BE2C (cell line): ENCODE results near the gene SPATS2.
"Not testable (repeated sequence)": the region's sequence is repeated elsewhere in the genome, so short reads cannot be mapped to it uniquely, and the experiment has no call there.

Experiments
- DNase-seq: peaks from one replicate; pipeline ENCODE4 v3.0.0-alpha.2; 2020
- H3K27me3 ChIP-seq: fragments of 250-450 bp; sonication (Bioruptor Pico); 2 replicates; pipeline ENCODE4 v1.5.1; 2020; ENCODE audit warnings: mild to moderate bottlenecking
- H3K36me3 ChIP-seq: fragments of 250-450 bp; sonication (Bioruptor Pico); 2 replicates; pipeline ENCODE4 v1.5.1; 2020; ENCODE audit warnings: mild to moderate bottlenecking
- H3K4me1 ChIP-seq: fragments of 250-450 bp; sonication (Bioruptor Pico); 2 replicates; pipeline ENCODE4 v1.5.1; 2020
- H3K4me3 ChIP-seq: 2 replicates; pipeline ENCODE4 v1.5.1; 2011; ENCODE audit warnings: low read depth, low read length
- H3K9me3 ChIP-seq: fragments of 250-450 bp; sonication (Bioruptor Pico); 2 replicates; pipeline ENCODE4 v1.5.1; 2020
- TF ChIP-seq, protein P1 (sequence below): IDR thresholded peaks from 2 replicates; pipeline ENCODE4 v1.5.1; 2012; ENCODE audit warnings: mild to moderate bottlenecking, low read depth, low read length

Gene SPATS2

DNA sequence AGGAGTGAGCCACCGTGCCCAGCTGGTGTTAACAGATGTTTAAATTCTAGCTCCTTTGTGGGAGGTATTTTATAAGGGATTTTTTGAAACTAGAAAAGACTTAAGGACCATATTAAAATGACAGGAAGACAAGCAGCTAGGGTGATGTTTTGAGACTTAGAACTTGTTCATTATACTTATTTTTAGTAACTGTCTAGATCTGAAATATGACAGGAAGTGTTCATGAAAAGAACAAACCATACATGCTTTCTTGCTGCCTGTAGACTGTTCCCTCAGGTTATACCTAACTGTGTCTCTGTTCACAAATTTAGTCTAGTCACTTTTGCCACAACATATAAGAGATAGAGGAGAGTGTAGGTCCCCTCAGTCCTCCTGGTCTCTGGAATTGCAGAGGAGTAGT, 134.6 kb downstream of the SPATS2 start:
- Histone ChIP-seq H3K9me3 (no peaks in the 10 kb centered on the region), H3K36me3 (peaks cover 29% of the 10 kb centered on the region), H3K4me3 (no peak overlapping the region), H3K27me3 (no peaks in the 10 kb centered on the region), H3K4me1 (no peaks in the 10 kb centered on the region)
- TF ChIP-seq, protein P1, sequence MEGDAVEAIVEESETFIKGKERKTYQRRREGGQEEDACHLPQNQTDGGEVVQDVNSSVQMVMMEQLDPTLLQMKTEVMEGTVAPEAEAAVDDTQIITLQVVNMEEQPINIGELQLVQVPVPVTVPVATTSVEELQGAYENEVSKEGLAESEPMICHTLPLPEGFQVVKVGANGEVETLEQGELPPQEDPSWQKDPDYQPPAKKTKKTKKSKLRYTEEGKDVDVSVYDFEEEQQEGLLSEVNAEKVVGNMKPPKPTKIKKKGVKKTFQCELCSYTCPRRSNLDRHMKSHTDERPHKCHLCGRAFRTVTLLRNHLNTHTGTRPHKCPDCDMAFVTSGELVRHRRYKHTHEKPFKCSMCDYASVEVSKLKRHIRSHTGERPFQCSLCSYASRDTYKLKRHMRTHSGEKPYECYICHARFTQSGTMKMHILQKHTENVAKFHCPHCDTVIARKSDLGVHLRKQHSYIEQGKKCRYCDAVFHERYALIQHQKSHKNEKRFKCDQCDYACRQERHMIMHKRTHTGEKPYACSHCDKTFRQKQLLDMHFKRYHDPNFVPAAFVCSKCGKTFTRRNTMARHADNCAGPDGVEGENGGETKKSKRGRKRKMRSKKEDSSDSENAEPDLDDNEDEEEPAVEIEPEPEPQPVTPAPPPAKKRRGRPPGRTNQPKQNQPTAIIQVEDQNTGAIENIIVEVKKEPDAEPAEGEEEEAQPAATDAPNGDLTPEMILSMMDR, result no peak
- no peak for DNase-seq

DNA sequence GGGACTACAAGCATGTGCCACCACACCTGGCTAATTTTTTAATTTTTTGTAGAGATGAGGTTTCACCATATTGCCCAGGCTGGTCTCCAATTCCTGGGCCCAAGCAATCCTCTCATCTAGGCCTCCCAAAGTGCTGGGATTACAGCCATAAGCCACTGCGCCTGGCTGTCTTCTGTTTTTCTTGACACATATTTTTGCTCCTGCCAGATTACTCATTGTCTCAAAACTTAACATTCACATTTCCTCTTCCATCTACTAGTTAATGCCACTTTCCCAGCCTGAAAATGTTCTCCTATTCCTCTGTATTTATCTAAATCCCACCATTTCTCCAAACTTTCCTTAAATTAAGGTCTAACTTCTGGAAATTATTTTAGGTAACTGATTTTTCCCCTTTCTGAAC, 135.3 kb downstream of the SPATS2 start:
- Histone ChIP-seq H3K9me3 (no peaks in the 10 kb centered on the region), H3K36me3 (peaks cover 28% of the 10 kb centered on the region), H3K27me3 (no peaks in the 10 kb centered on the region), H3K4me1 (no peaks in the 10 kb centered on the region), H3K4me3 (no peak overlapping the region)
- no peak for DNase-seq
- TF ChIP-seq, protein P1, result no peak

DNA sequence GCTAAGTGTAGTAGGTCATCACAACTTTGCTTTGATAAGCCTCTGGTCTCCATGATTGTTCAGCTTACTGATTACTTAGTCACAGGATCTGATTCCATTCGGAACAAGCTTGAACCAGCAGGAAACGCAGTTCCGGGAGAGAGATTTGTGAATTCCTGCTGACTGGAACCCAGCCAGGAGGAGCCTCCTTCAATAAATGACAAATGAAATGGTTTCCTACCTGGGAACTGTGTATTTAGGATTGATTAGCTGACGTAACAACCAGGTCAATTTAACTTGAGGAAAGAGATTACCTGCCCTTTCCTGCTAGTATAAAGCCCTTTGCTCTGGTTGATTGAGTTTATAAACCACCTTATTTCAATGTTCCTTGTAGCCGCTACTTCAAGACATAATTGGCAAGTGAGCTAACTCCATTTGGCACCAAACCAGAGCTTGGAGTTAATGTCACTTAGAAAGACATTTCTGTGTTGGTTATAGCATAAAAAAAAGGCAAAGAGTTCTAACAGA, 136.5 kb downstream of the SPATS2 start:
- H3K9me3 ChIP-seq, result no peaks in the 10 kb centered on the region
- peaks cover 28% of the 10 kb centered on the region for H3K36me3 ChIP-seq
- H3K27me3 ChIP-seq, result no peaks in the 10 kb centered on the region
- TF ChIP-seq, protein P1, result no peak
- no peak overlapping the region for H3K4me3 ChIP-seq
- no peak for DNase-seq
- no peaks in the 10 kb centered on the region for H3K4me1 ChIP-seq

DNA sequence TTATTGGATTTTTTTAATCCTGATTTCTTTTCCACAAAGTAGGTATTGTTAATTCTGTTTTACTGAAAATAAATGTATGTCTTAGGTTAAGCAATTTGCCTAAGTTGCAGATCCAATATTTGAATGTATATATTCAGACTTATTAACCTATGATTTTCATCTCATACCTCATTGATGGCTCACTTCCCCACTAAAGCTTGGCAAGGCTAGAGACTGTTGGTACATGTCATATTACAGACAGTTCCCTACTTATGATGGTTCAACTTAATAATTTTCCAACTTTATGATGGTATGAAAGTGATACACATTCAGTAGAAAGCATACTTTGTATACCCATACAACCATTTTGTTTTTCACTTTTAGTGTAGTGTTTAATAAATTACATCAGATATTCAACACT, 138.4 kb downstream of the SPATS2 start:
- Histone ChIP-seq H3K27me3 (no peaks in the 10 kb centered on the region), H3K36me3 (peaks cover 22% of the 10 kb centered on the region)
- TF ChIP-seq, protein P1, result no peak

DNA sequence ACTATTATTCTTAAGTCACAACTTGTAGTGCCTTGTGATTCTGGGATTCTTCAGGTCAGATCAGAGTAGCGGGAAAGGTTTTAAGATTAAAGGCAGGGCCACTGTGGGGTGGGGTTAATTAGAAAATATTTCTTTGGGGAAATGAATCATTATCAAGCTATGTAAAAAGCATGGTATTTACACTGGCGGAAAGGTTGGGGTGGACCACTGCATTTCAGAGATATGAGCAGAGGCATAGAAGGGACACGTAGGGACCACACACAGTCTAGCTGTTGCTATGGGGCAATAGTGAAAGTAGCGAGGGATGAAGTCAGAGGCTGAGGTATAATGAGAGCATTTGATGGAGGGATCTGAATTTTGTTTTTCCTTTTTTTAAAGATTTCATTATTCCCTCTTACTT, 139.9 kb downstream of the SPATS2 start:
- no peak overlapping the region for H3K4me3 ChIP-seq
- H3K36me3 ChIP-seq, result peaks cover 12% of the 10 kb centered on the region
- no peaks in the 10 kb centered on the region for H3K27me3 ChIP-seq
- DNase-seq, result no peak
- H3K9me3 ChIP-seq, result no peaks in the 10 kb centered on the region
- TF ChIP-seq, protein P1, result no peak
- H3K4me1 ChIP-seq, result no peaks in the 10 kb centered on the region; the same call in 1 of the 2 replicates

More for the DNA sequence above, 138.4 kb downstream of the SPATS2 start:
- H3K9me3 ChIP-seq, result no peaks in the 10 kb centered on the region
- H3K4me1 ChIP-seq, result no peaks in the 10 kb centered on the region
- no peak overlapping the region for H3K4me3 ChIP-seq
- DNase-seq, result no peak

DNA sequence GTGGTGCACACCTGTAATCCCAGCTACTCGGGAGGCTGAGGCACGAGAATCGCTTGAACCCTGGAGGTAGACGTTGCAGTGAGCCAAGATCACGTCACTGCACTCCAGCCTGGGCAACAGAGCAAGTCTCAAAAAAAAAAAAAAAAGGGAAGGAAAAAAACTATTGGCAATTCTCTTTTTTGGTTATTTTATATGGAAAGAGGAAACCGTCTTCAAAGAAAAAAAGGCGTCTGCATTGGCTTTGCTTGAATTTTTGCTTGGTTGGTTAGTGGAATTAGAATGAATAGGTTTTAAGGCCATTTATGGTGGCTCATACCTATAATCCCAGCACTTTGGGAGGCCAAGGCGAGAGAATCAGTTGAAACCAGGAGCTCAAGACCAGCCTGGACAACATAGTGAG, 142.4 kb downstream of the SPATS2 start:
- not testable (repeated sequence) for H3K36me3 ChIP-seq, H3K27me3 ChIP-seq, DNase-seq, H3K9me3 ChIP-seq, H3K4me1 ChIP-seq, H3K4me3 ChIP-seq

DNA sequence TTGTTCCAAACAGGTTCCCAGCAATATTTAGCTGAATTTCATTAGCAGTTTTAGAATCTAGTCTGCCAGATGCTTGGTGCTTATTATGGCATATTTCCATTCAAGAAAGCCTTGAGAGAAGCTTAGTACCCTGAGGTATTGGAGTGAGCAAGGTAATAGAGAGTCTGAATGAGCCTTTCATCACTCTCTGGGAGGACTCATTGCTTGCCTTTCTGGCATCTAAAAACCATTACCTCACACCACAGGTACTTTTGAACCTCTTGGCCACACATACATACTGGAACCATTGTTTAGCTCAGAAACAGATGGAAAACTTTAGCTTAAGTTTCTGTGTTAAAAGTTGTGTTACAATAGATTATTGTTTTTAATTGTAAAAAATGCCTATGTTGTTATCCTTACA, 144.1 kb downstream of the SPATS2 start:
- Histone ChIP-seq H3K4me1 (no peaks in the 10 kb centered on the region; the same call in 1 of the 2 replicates), H3K36me3 (no peaks in the 10 kb centered on the region)
- TF ChIP-seq, protein P1, result no peak

More for the DNA sequence above, 144.1 kb downstream of the SPATS2 start:
- Histone ChIP-seq H3K9me3 (no peaks in the 10 kb centered on the region), H3K4me3 (no peak overlapping the region), H3K27me3 (no peaks in the 10 kb centered on the region)
- DNase-seq, result no peak
